GM23338 (cell line): ENCODE measurements around the gene INTS6. TPM values are rescaled to one million over a fixed set of nuclear protein-coding genes. Genes with fewer than 3 reads are reported as not detected.

Experiments used
- ATAC-seq: fragments of 200-7000 bp; cut with Tn5 transposase; 3 replicates; pipeline ENCODE4 v1.9.1; 2020
- DNase-seq: peaks from one replicate; pipeline ENCODE4 v3.0.0-alpha.2; 2015; ENCODE audit warnings: low spot score
- H2AFZ ChIP-seq: fragments of 200-600 bp; sonication (generic); 2 replicates; pipeline ENCODE4 v1.8.0; 2016; ENCODE audit warnings: antibody characterized with exemption, mild to moderate bottlenecking, moderate library complexity
- H3F3A ChIP-seq: fragments of 200-600 bp; sonication (generic); replicated peaks from 2 replicates; pipeline ENCODE4 v1.8.0; 2017; ENCODE audit warnings: antibody characterized with exemption, mixed run types, low read depth
- H3K27ac ChIP-seq: fragments of 200-600 bp; sonication (generic); 2 replicates; pipeline ENCODE4 v1.6.1; 2016; ENCODE audit warnings: low read depth
- H3K27me3 ChIP-seq: fragments of 200-600 bp; sonication (generic); 2 replicates; pipeline ENCODE4 v1.8.0; 2016; ENCODE audit warnings: mild to moderate bottlenecking, mixed run types, moderate library complexity; ENCODE audit not compliant: insufficient read depth
- H3K36me3 ChIP-seq: fragments of 200-600 bp; sonication (generic); 2 replicates; pipeline ENCODE4 v1.8.0; 2016; ENCODE audit warnings: mild to moderate bottlenecking; ENCODE audit not compliant: insufficient read depth
- H3K4me1 ChIP-seq: fragments of 200-600 bp; sonication (generic); 2 replicates; pipeline ENCODE4 v1.8.0; 2016; ENCODE audit warnings: mild to moderate bottlenecking, moderate library complexity; ENCODE audit not compliant: insufficient read depth
- H3K4me2 ChIP-seq: fragments of 200-600 bp; sonication (generic); 2 replicates; pipeline ENCODE4 v1.7.1; 2017; ENCODE audit warnings: mixed run types
- H3K4me3 ChIP-seq: fragments of 200-600 bp; sonication (generic); 2 replicates; pipeline ENCODE4 v1.6.1; 2016; ENCODE audit warnings: mixed run types
- H3K79me2 ChIP-seq: fragments of 200-600 bp; sonication (generic); replicated peaks from 2 replicates; pipeline ENCODE4 v1.8.0; 2017; ENCODE audit warnings: mild to moderate bottlenecking; ENCODE audit not compliant: insufficient read depth
- H3K9me2 ChIP-seq: fragments of 200-600 bp; sonication (generic); 2 replicates; pipeline ENCODE4 v1.8.0; 2017; ENCODE audit not compliant: insufficient read depth
- H4K20me1 ChIP-seq: fragments of 200-600 bp; sonication (generic); replicated peaks from 2 replicates; pipeline ENCODE4 v1.8.0; 2017; ENCODE audit warnings: mild to moderate bottlenecking; ENCODE audit not compliant: insufficient read depth
- H3K27ac Mint-ChIP-seq: 2 replicates; pipeline ENCODE4 v1.8.0; 2020; ENCODE audit warnings: inconsistent platforms, mild to moderate bottlenecking, moderate library complexity, mixed read lengths
- H3K27me3 Mint-ChIP-seq: 3 replicates; pipeline ENCODE4 v1.8.0; 2022; ENCODE audit warnings: low read depth, mild to moderate bottlenecking, moderate library complexity, mixed read lengths, inconsistent platforms; ENCODE audit not compliant: insufficient read depth, poor library complexity
- H3K36me3 Mint-ChIP-seq: 3 replicates; pipeline ENCODE4 v1.8.0; 2021; ENCODE audit warnings: low read depth, mild to moderate bottlenecking, inconsistent platforms, moderate library complexity, mixed read lengths
- H3K4me1 Mint-ChIP-seq: 3 replicates; pipeline ENCODE4 v1.8.0; 2020; ENCODE audit warnings: mild to moderate bottlenecking, inconsistent platforms, mixed read lengths
- H3K4me3 Mint-ChIP-seq: 3 replicates; pipeline ENCODE4 v1.8.0; 2021; ENCODE audit warnings: moderate library complexity, mild to moderate bottlenecking, inconsistent platforms, mixed read lengths
- H3K9me3 Mint-ChIP-seq: 3 replicates; pipeline ENCODE4 v1.8.0; 2020; ENCODE audit warnings: moderate library complexity, mild to moderate bottlenecking, inconsistent platforms, mixed read lengths
- CTCF ChIP-seq, 2 experiments: fragments of 200-600 bp in 1 of 2; sonication (generic) in 1 of 2; conservative IDR thresholded peaks; 2 replicates each; pipeline versions ENCODE4 v1.5.1 to v1.6.1; 2016 to 2017; ENCODE audit warnings: antibody characterized with exemption in 2 of 2, low read depth in 2 of 2, mild to moderate bottlenecking in 2 of 2, moderate library complexity in 1 of 2
- ETS1 ChIP-seq: IDR thresholded peaks from 2 replicates; pipeline ENCODE4 v1.6.1; 2016; ENCODE audit warnings: antibody characterized with exemption
- EZH2 ChIP-seq: fragments of 200-600 bp; sonication (generic); IDR thresholded peaks from one replicate; pipeline ENCODE4 v1.8.0; 2017; ENCODE audit warnings: antibody characterized with exemption, mild to moderate bottlenecking, low read depth; ENCODE audit not compliant: unreplicated experiment
- NANOG ChIP-seq: IDR thresholded peaks from 2 replicates; pipeline ENCODE4 v1.6.1; 2016; ENCODE audit warnings: antibody characterized with exemption, borderline replicate concordance
- STAT1 ChIP-seq: IDR thresholded peaks from one replicate; pipeline ENCODE4 v1.6.1; 2016; ENCODE audit warnings: antibody characterized with exemption; ENCODE audit not compliant: unreplicated experiment
- ZNF462 ChIP-seq: fragments of 250-450 bp; sonication (Bioruptor Pico); IDR thresholded peaks from 2 replicates; pipeline ENCODE4 v1.5.0; 2020; ENCODE audit warnings: mild to moderate bottlenecking, moderate library complexity
- polyA plus RNA-seq: library from polyadenylated mRNA; unstranded; fragments of >200 nt; fragmentation: Nextera tagmentation; extraction: Ambion mirVana; gene quantifications from 2 replicates; pipeline ENCODE4 v1.2.1, GENCODE V29; 2016
- total RNA-seq: library from RNA; depleted of rRNA; stranded (reverse); fragments of >200 nt; shearing (Covaris generic); gene quantifications from 2 replicates; pipeline ENCODE4 v1.2.3, GENCODE V29; 2014

INTS6 gene
- total and polyA plus RNA-seq, 2 experiments from 2014 or later = 24.8 to 38.6 TPM

GRCh38 chr13:51370116-51370515 is 82.7 kb downstream of the INTS6 start:
- no peak overlapping the region for H2AFZ ChIP-seq
- H3K9me2 ChIP-seq = no peaks in the 10 kb centered on the region
- peaks cover 12% of the 10 kb centered on the region; the same call in 1 of the 2 replicates for H3K4me1 ChIP-seq
- Mint-ChIP-seq H3K27ac (peak overlapping the region; percentile 3; the same call in 1 of the 2 replicates), H3K27me3 (no peaks in the 10 kb centered on the region), H3K4me3 (no peak overlapping the region), H3K9me3 (no peaks in the 10 kb centered on the region), H3K36me3 (peaks cover 34% of the 10 kb centered on the region), H3K4me1 (no peaks in the 10 kb centered on the region)
- TF ChIP-seq ZNF462 (no peak), CTCF (conservative IDR thresholded peaks at IDR 0.05; ENCODE audit: low read depth in 2 of 2) (no peak), STAT1 (no peak), ETS1 (no peak), NANOG (no peak), EZH2 (no peak)
- 0 out of 2 replicates have a peak, but pooled peaks cover 4% of the 10 kb centered on the region for H3F3A ChIP-seq
- DNase-seq (no peak), ATAC-seq (no peak)
- H3K79me2 ChIP-seq = 0 out of 2 replicates have a peak, but pooled peaks cover 6% of the 10 kb centered on the region
- no peak overlapping the region for H3K4me3 ChIP-seq
- H3K27ac ChIP-seq = 0 out of 2 replicates have a peak overlapping the region, but pooled peaks have one; percentile 35
- no peaks in the 10 kb centered on the region for H4K20me1 ChIP-seq
- H3K4me2 ChIP-seq = no peak overlapping the region
- no peaks in the 10 kb centered on the region for H3K27me3 ChIP-seq
- peaks cover 57% of the 10 kb centered on the region for H3K36me3 ChIP-seq
